ENCODE measurements around the gene SEC62. TPM values are rescaled to one million over a fixed set of nuclear protein-coding genes. Genes with fewer than 3 reads are reported as not detected.

Gene SEC62
- total RNA-seq, 1 donor from 2014 or later, result 20.5 TPM

DNA sequence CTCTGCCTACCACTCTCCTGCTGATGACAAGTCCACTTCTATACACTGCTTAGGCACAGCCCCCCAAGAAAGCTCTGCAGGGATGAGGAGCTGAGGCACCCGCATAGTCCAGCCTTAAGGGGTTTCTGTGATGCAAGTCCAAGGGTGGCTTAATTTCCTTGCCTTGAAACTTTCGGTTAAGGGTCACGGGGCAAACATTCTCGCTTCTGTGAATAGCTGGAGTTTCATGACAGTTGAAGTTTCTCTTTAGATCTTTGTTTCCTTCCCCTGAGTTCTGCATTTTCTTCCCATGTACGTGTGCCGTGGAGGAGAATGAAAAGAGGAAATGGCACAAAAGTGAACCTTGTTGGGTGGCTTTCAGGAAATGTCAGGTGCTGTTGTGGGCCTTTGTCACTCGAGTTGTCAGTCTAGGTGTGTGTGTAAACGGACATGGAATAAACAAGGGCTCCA lies 78.2 kb downstream of the SEC62 start:
- no peak overlapping the region for H3K4me3 ChIP-seq
- no peaks in the 10 kb centered on the region for H3K36me3 ChIP-seq
- H3K9me3 ChIP-seq, result no peaks in the 10 kb centered on the region
- no peaks in the 10 kb centered on the region for H3K27me3 ChIP-seq
- no peak for DNase-seq (ENCODE audit: low spot score in 2 of 2)
- no peaks in the 10 kb centered on the region for H3K4me1 ChIP-seq
- TF ChIP-seq, protein P1, sequence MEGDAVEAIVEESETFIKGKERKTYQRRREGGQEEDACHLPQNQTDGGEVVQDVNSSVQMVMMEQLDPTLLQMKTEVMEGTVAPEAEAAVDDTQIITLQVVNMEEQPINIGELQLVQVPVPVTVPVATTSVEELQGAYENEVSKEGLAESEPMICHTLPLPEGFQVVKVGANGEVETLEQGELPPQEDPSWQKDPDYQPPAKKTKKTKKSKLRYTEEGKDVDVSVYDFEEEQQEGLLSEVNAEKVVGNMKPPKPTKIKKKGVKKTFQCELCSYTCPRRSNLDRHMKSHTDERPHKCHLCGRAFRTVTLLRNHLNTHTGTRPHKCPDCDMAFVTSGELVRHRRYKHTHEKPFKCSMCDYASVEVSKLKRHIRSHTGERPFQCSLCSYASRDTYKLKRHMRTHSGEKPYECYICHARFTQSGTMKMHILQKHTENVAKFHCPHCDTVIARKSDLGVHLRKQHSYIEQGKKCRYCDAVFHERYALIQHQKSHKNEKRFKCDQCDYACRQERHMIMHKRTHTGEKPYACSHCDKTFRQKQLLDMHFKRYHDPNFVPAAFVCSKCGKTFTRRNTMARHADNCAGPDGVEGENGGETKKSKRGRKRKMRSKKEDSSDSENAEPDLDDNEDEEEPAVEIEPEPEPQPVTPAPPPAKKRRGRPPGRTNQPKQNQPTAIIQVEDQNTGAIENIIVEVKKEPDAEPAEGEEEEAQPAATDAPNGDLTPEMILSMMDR (IDR thresholded peaks at IDR 0.05), result no peak
- intact Hi-C loops (cut with DNase I), result no loop called here
- H3K27ac ChIP-seq, result no peak overlapping the region

DNA sequence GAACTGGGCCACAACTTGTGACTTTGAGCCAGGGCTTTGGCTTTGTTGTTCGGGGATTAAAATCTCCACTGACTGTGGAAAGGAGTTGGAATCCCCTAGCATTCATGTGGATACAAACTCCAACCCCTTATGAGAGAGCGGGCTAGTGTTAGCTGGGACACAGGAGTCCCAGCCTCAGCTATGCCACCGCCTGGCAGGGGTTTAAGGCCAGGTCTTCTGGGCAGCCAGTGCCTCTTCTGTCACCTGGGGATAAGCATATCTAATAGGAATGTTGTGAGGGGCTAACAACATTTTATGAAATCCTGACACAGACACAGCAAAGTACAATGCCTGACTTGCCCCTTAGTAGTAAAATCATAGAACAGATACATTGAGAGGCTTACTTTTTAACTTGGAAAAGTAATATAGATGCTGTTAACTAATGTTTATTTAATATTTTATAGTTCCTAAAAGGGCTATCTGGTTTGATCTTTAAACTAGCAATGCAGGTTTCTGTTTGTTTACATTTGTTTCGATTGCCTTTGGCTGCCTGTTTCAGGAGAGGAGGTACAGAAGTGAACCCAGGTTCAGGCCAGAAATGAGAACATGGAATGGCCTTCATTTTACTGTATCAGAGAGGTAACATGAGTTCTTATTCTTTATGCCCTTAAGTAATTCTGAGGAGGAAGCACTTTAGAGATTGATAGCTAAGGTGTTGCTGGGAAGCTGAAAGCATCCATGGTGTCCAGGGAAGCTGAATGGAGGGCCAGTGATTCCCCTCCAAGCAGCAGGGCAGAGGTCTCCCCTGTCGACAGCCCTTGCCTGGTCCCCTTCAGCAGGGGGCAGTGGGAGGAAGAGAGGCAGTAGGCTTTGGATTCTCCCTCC lies 79.9 kb downstream of the SEC62 start:
- intact Hi-C loops (cut with DNase I), result no loop called here
- TF ChIP-seq, protein P1 (IDR thresholded peaks at IDR 0.05), result no peak
- no peak overlapping the region for H3K27ac ChIP-seq
- no peaks in the 10 kb centered on the region for H3K27me3 ChIP-seq
- no peaks in the 10 kb centered on the region for H3K4me1 ChIP-seq
- no peaks in the 10 kb centered on the region for H3K9me3 ChIP-seq
- no peaks in the 10 kb centered on the region for H3K36me3 ChIP-seq
- DNase-seq (ENCODE audit: low spot score in 2 of 2), result no peak
- no peak overlapping the region for H3K4me3 ChIP-seq

DNA sequence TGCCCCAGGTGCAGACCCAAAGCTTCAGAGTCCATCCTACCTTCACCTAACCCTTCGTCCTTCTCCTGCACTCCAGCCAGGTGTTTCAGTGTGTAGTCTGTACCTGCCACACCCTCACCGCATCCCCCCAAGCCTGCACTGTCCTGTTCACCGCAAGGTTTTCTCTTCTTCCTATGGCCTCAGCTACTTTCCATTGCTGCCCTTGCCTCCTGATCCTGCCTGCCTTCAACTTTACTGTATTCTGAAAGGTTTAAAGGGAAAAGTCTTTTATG lies 80.5 kb downstream of the SEC62 start:
- Histone ChIP-seq H3K27me3 (no peaks in the 10 kb centered on the region), H3K36me3 (no peaks in the 10 kb centered on the region), H3K4me3 (no peak overlapping the region), H3K27ac (no peak overlapping the region), H3K9me3 (no peaks in the 10 kb centered on the region), H3K4me1 (no peaks in the 10 kb centered on the region)
- no peak for DNase-seq (ENCODE audit: low spot score in 2 of 2)
- TF ChIP-seq, protein P1 (IDR thresholded peaks at IDR 0.05), result no peak
- intact Hi-C loops (cut with DNase I), result no loop called here

Other genes with a start within 250 kb of the SEC62 start
- 260 TPM for gene TERC, start 201.7 kb upstream of the SEC62 start, total RNA-seq
- gene ACTRT3, start 197.2 kb upstream of the SEC62 start, total RNA-seq, result 0.32 TPM
- 3.9 TPM for gene MYNN, start 193.4 kb upstream of the SEC62 start, total RNA-seq
- gene LRRIQ4, start 153.9 kb upstream of the SEC62 start, total RNA-seq, result not detected
- gene LRRC34, start 153.9 kb upstream of the SEC62 start, total RNA-seq, result 3.5 TPM
- gene LRRC31, start 96.9 kb upstream of the SEC62 start, total RNA-seq, result not detected
- not detected for gene SAMD7, start 55.2 kb upstream of the SEC62 start, total RNA-seq
- gene GPR160, start 71.2 kb downstream of the SEC62 start, total RNA-seq, result 7.3 TPM
- gene PHC3, start 214.9 kb downstream of the SEC62 start, total RNA-seq, result 43.3 TPM

All from ascending aorta (tissue), 2 donors.